WI38 (cell line): Measurements from ENCODE around the gene HOXD9.

Source experiments
- H3K4me3 ChIP-seq: 2 replicates; pipeline ENCODE4 v1.5.1; 2011; ENCODE audit warnings: low read depth, mild to moderate bottlenecking, control low read depth, low read length
- CTCF ChIP-seq: IDR thresholded peaks from 2 replicates; pipeline ENCODE4 v1.5.1; 2012; ENCODE audit warnings: low read depth, mild to moderate bottlenecking, control low read depth, low read length

Gene HOXD9

DNA sequence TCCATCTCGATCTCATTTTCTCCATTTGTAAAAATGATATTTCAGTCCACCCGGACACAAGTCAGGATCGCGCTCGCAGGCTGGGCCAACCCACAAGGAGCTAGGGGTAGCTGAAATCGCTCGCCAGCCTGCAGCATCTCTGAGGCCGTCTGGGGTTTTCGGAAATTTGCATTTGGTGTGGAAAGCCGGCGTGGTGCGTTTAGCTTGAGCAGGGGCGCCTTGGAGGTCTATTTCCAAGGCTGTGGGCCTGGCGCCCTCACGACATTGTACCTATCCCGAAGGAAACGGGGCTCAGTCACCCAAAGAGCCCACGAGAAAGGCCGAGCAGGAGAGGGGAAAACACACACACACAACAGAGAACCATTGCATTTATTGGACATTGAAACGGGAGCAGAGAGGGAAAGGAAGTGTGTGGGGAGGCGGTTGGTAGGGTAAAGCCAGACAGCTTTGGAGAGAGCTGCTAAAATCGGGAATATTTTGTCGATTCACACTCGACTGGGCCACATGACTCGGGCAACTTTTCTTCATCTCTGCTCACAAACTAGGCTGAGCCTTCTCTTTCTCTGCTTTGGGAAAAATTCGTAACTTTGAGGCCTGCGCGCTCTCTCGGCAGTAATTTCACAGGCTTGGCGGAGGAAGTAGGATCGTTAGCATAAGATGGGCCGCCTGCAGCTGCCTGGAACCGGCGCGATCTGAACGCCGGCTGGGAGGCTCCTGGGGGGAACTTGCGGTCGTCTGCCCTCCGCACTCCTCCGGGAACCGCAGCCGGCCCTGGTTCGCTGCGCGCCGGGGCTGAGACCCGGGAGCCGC, 5.9 kb downstream of the HOXD9 start:
- no peak for TF ChIP-seq CTCF
- no peak overlapping the region for H3K4me3 ChIP-seq

GRCh38 chr2:176128982-176129796, 6.7 kb downstream of the HOXD9 start, which contains the start of gene HOXD8:
TSS of gene HOXD8 (plus strand) at chr2:176129705. CDS start at chr2:176130367, 662 bp downstream.
- peak within 1 kb of the TSS; percentile 40 for H3K4me3 ChIP-seq
- TF ChIP-seq CTCF: no peak

GRCh38 chr2:176129813-176130146, 7.3 kb downstream of the HOXD9 start:
- H3K4me3 ChIP-seq: peak overlapping the region; percentile 40; the same call in 1 of the 2 replicates
- TF ChIP-seq CTCF: no peak

DNA sequence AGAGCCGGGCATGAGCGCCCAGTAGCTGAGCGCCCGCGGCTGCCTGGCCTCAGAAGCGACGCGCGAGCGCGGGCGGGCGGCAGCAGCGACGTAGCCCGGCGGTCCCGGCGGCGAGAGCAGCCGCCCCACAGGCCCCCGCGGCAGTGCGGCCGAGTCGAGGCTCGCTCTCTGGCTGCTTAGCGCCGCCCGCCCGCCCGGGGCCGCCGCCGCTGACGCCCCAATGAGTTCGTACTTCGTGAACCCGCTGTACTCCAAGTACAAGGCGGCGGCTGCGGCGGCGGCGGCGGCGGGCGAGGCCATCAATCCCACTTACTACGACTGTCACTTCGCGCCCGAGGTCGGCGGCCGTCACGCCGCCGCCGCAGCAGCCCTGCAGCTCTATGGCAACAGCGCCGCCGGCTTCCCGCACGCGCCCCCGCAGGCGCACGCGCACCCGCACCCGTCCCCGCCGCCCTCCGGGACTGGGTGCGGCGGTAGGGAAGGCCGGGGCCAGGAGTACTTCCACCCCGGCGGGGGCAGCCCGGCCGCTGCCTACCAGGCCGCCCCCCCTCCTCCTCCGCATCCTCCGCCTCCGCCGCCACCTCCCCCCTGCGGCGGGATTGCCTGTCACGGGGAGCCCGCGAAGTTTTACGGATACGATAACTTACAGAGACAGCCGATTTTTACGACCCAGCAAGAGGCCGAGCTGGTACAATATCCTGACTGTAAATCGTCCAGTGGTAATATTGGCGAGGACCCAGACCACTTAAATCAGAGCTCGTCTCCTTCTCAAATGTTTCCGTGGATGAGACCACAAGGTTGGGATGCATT, 7.8 kb downstream of the HOXD9 start:
- no peak for TF ChIP-seq CTCF
- peak overlapping the region; percentile 40 for H3K4me3 ChIP-seq

GRCh38 chr2:176130957-176131847, 8.7 kb downstream of the HOXD9 start:
- TF ChIP-seq CTCF: no peak
- no peak overlapping the region; the same call in 1 of the 2 replicates for H3K4me3 ChIP-seq

DNA sequence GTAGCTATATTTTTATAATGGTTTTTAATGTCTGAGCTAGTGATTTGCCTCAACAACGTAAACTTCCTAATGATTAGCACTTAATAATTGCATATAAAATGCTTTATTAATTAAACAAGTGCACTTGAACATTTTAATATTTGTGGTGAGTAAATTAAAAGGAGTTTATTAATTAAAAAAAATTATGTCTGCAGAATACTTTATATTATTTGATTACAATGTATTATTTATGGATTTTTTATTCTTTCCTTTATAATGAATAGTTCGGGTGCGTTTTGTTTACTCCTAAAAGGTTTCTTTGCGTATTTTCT, 9.3 kb downstream of the HOXD9 start:
- H3K4me3 ChIP-seq: no peak overlapping the region
- no peak for TF ChIP-seq CTCF
